ENCODE data around the gene ADPRH.

Gene ADPRH

GRCh38 chr3:119598410-119599098 is 19.3 kb downstream of the ADPRH start:
- no peak for DNase-seq

- no peak for DNase-seq
Measured at GRCh38 chr3:119599558-119600174, 20.4 kb downstream of the ADPRH start.

- peak; percentile 72 for DNase-seq
Measured at GRCh38 chr3:119600732-119601131, 21.4 kb downstream of the ADPRH start.

- no peak for DNase-seq
Measured at GRCh38 chr3:119601154-119601553, 21.9 kb downstream of the ADPRH start.

- DNase-seq = no peak
Measured at GRCh38 chr3:119602676-119603075, 23.4 kb downstream of the ADPRH start.

- DNase-seq = no peak
Measured at GRCh38 chr3:119604878-119605277, 25.6 kb downstream of the ADPRH start.

GRCh38 chr3:119608405-119609000 is 29.2 kb downstream of the ADPRH start:
- DNase-seq = peak; percentile 34

GRCh38 chr3:119609301-119609700 is 30.0 kb downstream of the ADPRH start:
- no peak for DNase-seq

GRCh38 chr3:119611664-119612063 is 32.4 kb downstream of the ADPRH start:
- no peak for DNase-seq

- no peak for DNase-seq
Measured at GRCh38 chr3:119613201-119613600, 33.9 kb downstream of the ADPRH start.

GRCh38 chr3:119613872-119614271 is 34.6 kb downstream of the ADPRH start:
- DNase-seq = no peak

- no peak for DNase-seq
Measured at GRCh38 chr3:119616056-119616455, 36.8 kb downstream of the ADPRH start.

- no peak for DNase-seq
Measured at GRCh38 chr3:119619094-119619493, 39.8 kb downstream of the ADPRH start.

GRCh38 chr3:119620899-119621298 is 41.6 kb downstream of the ADPRH start:
- DNase-seq = no peak

GRCh38 chr3:119624002-119624720 is 44.9 kb downstream of the ADPRH start:
- DNase-seq = no peak

GRCh38 chr3:119625451-119626153 is 46.3 kb downstream of the ADPRH start:
- DNase-seq = no peak

GRCh38 chr3:119626196-119626595 is 46.9 kb downstream of the ADPRH start:
- no peak for DNase-seq

GRCh38 chr3:119627461-119627860 is 48.2 kb downstream of the ADPRH start:
- no peak for DNase-seq

GRCh38 chr3:119628390-119628789 is 49.1 kb downstream of the ADPRH start:
- DNase-seq = no peak

GRCh38 chr3:119628816-119629445 is 49.6 kb downstream of the ADPRH start:
- DNase-seq = no peak

GRCh38 chr3:119630128-119630879 is 51.0 kb downstream of the ADPRH start:
- no peak for DNase-seq

GRCh38 chr3:119630880-119631329 is 51.6 kb downstream of the ADPRH start:
- DNase-seq = no peak
